ENCODE measurements around the gene THRA.

DNA sequence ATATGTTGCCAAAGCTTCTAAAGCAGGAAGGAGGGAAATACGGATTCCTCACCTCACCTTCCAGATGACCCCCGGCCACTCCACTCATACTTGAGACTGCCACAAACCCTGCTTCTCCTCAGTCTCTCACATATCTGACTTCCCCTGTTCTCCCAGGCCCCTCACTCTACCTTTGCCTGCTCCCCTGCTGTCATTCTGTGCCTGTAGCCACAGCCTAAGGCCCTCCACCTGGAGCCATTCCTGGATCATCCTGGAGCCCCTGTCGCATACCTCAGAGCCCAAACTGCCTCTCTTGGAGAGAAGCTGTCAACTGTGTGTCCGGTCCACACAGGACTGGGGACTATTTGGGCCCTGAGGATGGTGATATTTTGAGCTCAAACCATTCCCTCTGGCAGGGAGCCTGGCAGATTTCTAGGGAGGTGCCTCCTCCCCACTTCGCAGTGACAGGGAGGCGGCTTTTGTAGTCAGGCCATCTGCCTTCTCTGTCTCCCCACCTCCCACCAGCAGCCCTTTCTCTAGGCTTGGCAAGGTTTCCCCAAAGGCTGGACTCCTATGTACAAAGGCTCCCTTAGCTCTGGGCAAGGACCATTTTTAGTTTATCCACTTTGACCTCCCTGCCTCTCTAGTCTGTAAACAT lies 6.3 kb upstream of the THRA start:
- TF ChIP-seq POLR2AphosphoS5 (IDR thresholded peaks at IDR 0.05; ENCODE audit: low read depth, low read length) (no peak), POLR2A (IDR thresholded peaks at IDR 0.05; ENCODE audit: low read depth, low read length) (no peak)

Measured in GM12892 (cell line).